ENCODE results near the gene SERTAD3.
A peak's percentile ranks its signal among the peaks of the same experiment; 100 is the strongest.
"Not testable (repeated sequence)": the region's sequence is repeated elsewhere in the genome, so short reads cannot be mapped to it uniquely, and the experiment has no call there.

Gene SERTAD3

DNA sequence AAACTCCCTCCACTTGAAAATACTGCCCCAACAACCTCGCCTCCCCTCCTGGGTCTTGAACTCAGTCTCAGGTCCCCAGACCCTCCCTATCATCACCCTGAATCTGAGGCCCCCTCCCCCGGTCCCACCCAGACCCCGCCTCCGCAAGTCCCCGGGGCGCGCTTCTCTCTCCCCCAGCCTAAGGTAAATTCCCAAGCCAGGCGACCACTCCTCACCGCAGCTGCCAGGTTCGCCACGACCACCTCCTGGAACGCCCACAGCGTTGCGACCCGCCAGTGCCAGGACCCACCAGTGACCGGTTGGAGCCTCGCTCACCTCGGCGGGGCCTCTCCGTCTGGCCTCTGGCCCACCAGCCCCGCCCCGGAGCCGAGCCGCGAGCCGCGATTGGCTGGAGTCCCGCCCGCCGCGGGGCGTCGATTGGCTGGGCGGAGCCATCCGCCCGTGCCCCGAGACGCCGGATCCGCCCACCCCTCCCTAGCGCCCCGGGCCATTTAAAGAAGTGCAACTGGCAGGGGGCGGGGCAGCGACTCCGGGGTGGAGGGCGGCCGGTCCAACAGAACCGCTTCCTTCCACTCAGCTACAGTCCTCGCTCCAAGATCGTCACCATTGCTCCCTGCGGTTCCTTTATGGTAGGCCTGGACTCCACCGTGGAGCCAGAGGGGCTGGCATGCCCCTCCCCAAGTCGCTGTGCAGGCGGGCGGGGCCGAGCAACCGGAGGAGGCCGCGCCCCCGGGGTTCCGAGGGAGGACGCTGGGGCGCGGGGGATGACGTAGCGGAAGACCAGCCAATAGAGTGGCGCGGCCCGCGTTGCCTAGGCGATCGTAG is at the start of gene SERTAD3:
TSS of gene SERTAD3 (minus strand) at position 336 of the 825 bp plus-strand sequence. CDS start 2,255 bp downstream, outside the sequence.
- Mint-ChIP-seq H3K27ac (peak within 1 kb of the TSS; percentile 98), H3K4me3 (peak within 1 kb of the TSS; percentile 99), H3K36me3 (ENCODE audit: low read depth) (peaks cover 7% of the 10 kb centered on the region), H3K9me3 (no peaks in the 10 kb centered on the region), H3K4me1 (ENCODE audit: low read depth) (peaks cover 17% of the 10 kb centered on the region), H3K27me3 (ENCODE audit: low read depth) (no peaks in the 10 kb centered on the region)
- peak; percentile 98 for DNase-seq (ENCODE audit: low spot score)

GRCh38 chr19:40493778-40494177 is 49.6 kb upstream of the SERTAD3 start:
- peaks cover 3% of the 10 kb centered on the region for H3K27me3 Mint-ChIP-seq (ENCODE audit: low read depth)
- H3K4me1 Mint-ChIP-seq (ENCODE audit: low read depth) = no peaks in the 10 kb centered on the region
- no peaks in the 10 kb centered on the region for H3K9me3 Mint-ChIP-seq
- no peak overlapping the region for H3K27ac Mint-ChIP-seq
- no peak overlapping the region for H3K4me3 Mint-ChIP-seq
- no peaks in the 10 kb centered on the region for H3K36me3 Mint-ChIP-seq (ENCODE audit: low read depth)
- no peak for DNase-seq (ENCODE audit: low spot score)

DNA sequence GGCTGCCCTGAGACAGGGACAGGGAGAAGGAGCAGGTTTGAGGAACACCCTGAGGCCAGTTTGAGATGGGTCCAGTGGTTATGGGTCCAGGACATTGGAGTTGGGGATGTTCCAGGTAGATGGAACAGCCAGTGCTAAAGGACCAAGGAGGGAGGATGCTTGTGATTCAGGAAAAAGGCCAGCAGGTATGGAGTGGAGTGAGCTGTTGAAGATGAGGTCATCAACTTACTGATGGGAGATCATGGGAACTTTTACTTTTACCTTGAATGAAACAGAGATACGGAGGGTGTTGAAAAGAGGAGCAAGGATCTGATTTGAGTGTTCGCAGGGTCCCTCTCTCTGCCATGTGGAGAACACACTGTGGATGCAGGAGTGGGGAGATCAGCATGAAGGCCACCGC is 48.1 kb upstream of the SERTAD3 start:
- Mint-ChIP-seq H3K27ac (no peak overlapping the region), H3K4me3 (no peak overlapping the region), H3K27me3 (ENCODE audit: low read depth) (peaks cover 3% of the 10 kb centered on the region), H3K4me1 (ENCODE audit: low read depth) (peaks cover 5% of the 10 kb centered on the region), H3K9me3 (no peaks in the 10 kb centered on the region), H3K36me3 (ENCODE audit: low read depth) (no peaks in the 10 kb centered on the region)
- DNase-seq (ENCODE audit: low spot score) = no peak

DNA sequence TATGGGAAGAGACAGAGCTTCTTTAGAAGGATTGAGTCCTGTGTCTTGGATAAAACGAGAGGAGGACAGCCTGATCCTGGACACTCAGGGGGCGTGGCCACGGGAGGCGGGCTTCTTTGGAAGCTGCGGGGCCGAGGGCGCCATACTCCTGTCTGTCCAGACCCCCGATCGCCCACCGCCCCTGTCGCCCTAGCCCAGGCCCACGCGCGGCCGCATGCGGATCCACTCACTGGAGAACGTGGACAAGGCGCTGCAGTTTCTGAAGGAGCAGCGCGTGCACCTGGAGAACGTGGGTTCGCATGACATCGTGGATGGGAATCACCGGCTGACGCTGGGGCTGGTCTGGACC is 45.7 kb upstream of the SERTAD3 start:
- DNase-seq (ENCODE audit: low spot score) = no peak
- H3K4me1 Mint-ChIP-seq (ENCODE audit: low read depth) = peaks cover 5% of the 10 kb centered on the region
- H3K9me3 Mint-ChIP-seq = no peaks in the 10 kb centered on the region
- H3K36me3 Mint-ChIP-seq (ENCODE audit: low read depth) = no peaks in the 10 kb centered on the region
- H3K4me3 Mint-ChIP-seq = no peak overlapping the region
- H3K27ac Mint-ChIP-seq = no peak overlapping the region
- peaks cover 5% of the 10 kb centered on the region for H3K27me3 Mint-ChIP-seq (ENCODE audit: low read depth)

DNA sequence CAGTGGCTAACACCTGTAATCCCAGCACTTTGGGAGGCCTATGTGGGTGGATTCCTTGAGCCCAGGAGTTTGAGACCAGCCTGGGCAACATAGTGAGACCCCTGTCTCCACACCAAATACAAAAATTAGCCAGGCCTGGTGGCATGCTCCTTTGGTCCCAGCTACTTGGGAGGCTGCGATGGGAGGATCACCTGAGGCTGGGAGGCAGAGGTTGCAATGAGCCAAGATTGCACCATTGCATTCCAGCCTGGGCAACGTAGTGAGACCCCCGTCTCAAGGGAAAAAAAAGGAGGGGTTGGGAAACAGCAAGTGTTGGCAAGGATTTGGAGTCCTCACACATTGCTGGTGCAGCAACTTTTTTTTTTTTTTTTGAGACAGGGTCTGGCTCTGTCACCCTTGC is 41.9 kb upstream of the SERTAD3 start:
- Mint-ChIP-seq H3K4me3 (no peak overlapping the region), H3K27me3 (ENCODE audit: low read depth) (peaks cover 4% of the 10 kb centered on the region), H3K36me3 (ENCODE audit: low read depth) (no peaks in the 10 kb centered on the region), H3K4me1 (ENCODE audit: low read depth) (peaks cover 5% of the 10 kb centered on the region), H3K27ac (no peak overlapping the region), H3K9me3 (no peaks in the 10 kb centered on the region)
- DNase-seq (ENCODE audit: low spot score) = no peak

DNA sequence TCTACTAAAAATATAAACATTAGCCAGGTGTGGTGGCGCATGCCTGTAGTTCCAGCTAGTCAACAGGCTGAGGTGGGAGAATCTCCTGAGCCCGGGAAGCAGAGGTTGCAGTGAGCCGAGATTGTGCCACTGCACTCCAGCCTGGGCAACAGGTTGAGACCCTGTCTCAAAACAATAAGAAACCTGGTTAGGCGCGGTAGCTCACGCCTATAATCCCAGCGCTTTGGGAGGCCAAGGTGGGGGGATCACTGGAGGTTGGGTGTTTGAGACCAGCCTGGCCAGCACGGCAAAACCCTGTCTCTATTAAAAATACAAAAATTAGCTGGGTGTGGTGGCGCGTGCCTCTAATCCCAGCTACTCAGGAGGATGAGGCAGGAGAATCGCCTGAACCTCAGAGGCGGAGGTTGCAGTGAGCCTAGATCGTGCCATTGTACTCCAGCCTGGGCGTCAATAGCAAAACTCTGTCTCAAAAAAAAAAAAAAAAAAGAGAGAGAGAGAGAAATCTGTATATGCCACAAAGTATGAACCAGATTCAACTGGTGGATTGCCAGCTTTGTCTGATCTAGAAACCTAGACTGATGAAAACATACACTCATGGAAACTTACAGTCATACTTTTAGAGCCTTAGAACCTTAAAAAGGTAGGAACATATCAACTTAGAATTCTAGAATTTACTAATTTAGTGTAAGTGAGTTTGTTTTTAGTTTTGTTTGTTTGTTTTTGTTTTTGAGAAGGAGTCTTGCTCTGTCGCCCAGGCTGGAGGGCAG is 31.9 kb upstream of the SERTAD3 start:
- not testable (repeated sequence) for DNase-seq (ENCODE audit: low spot score); H3K36me3 Mint-ChIP-seq (ENCODE audit: low read depth); H3K4me1 Mint-ChIP-seq (ENCODE audit: low read depth)

DNA sequence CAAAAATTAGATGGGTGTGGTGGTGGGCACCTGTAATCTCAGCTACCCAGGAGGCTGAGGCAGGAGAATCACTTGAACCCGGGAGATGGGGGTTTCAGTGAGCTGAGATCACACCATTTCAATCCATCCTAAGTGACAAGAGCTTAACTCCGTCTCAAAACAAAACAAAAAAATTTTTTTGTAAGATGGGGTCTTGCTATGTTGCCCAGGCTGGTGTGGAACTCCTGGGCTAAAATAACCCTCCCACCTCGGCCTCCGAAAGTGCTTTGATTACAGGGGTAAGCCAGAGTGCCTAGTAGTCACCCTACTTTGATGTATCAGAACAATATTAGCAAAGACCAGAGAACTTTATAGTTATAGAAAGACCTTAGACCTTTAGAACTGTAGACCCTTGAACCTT is 30.6 kb upstream of the SERTAD3 start:
- no peak overlapping the region for H3K27ac Mint-ChIP-seq

More for the DNA sequence above, 31.9 kb upstream of the SERTAD3 start:
- H3K9me3 Mint-ChIP-seq; H3K4me3 Mint-ChIP-seq; H3K27ac Mint-ChIP-seq; H3K27me3 Mint-ChIP-seq (ENCODE audit: low read depth): not testable (repeated sequence)

DNA sequence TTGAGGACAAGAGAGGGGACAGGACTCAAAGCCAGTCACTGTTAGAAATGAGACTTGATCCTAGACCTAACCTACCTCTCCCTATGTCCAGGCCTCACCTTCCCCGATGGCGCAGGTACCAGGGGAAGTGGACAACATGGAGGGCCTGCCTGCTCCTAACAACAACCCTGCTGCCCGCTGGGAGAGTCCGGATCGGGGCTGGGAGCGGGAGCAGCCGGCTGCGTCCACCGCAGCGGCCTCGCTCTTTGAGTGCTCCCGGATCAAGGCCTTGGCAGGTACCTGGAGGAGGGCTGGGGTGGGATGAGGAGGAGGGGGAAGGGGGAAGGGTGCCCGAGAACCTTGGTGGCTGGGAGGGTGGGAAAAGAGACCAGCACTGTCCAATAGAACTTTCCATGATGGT is 28.4 kb upstream of the SERTAD3 start:
- no peak overlapping the region for H3K27ac Mint-ChIP-seq
- H3K4me3 Mint-ChIP-seq = no peak overlapping the region
- no peaks in the 10 kb centered on the region for H3K4me1 Mint-ChIP-seq (ENCODE audit: low read depth)
- no peak for DNase-seq (ENCODE audit: low spot score)
- H3K36me3 Mint-ChIP-seq (ENCODE audit: low read depth) = no peaks in the 10 kb centered on the region
- no peaks in the 10 kb centered on the region for H3K9me3 Mint-ChIP-seq
- H3K27me3 Mint-ChIP-seq (ENCODE audit: low read depth) = peaks cover 11% of the 10 kb centered on the region

More for the DNA sequence above, 30.6 kb upstream of the SERTAD3 start:
- no peaks in the 10 kb centered on the region for H3K4me1 Mint-ChIP-seq (ENCODE audit: low read depth)
- DNase-seq (ENCODE audit: low spot score) = no peak
- no peak overlapping the region for H3K4me3 Mint-ChIP-seq
- H3K9me3 Mint-ChIP-seq = no peaks in the 10 kb centered on the region
- H3K36me3 Mint-ChIP-seq (ENCODE audit: low read depth) = no peaks in the 10 kb centered on the region
- no peaks in the 10 kb centered on the region for H3K27me3 Mint-ChIP-seq (ENCODE audit: low read depth)

DNA sequence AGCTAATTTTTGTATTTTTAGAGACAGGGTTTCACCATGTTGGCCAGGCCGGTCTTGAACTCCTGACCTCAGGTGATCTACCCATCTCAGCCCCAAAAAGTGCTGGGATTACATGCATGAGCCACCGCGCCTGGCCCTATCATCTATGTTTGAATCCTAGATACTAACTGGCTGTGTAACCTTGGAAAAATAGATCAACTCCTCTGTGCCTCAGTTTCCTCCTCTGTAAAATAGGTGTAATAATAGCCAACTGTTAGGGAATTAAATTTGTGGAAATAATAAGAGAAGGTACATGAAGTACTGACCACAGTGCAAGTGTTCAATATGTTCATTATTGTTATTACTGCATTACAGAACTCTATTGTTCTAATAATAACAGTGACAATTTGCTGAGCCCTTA is 27.0 kb upstream of the SERTAD3 start:
- no peak overlapping the region for H3K27ac Mint-ChIP-seq
- no peaks in the 10 kb centered on the region for H3K9me3 Mint-ChIP-seq
- DNase-seq (ENCODE audit: low spot score) = no peak
- peaks cover 18% of the 10 kb centered on the region for H3K27me3 Mint-ChIP-seq (ENCODE audit: low read depth)
- H3K4me3 Mint-ChIP-seq = no peak overlapping the region
- no peaks in the 10 kb centered on the region for H3K36me3 Mint-ChIP-seq (ENCODE audit: low read depth)
- peaks cover 6% of the 10 kb centered on the region for H3K4me1 Mint-ChIP-seq (ENCODE audit: low read depth)

- no peak overlapping the region for H3K4me3 Mint-ChIP-seq
- no peaks in the 10 kb centered on the region for H3K9me3 Mint-ChIP-seq
- H3K27ac Mint-ChIP-seq = no peak overlapping the region
- no peak for DNase-seq (ENCODE audit: low spot score)
- peaks cover 20% of the 10 kb centered on the region for H3K27me3 Mint-ChIP-seq (ENCODE audit: low read depth)
- H3K4me1 Mint-ChIP-seq (ENCODE audit: low read depth) = peaks cover 20% of the 10 kb centered on the region
- H3K36me3 Mint-ChIP-seq (ENCODE audit: low read depth) = no peaks in the 10 kb centered on the region
Measured at GRCh38 chr19:40469011-40469410, 24.9 kb upstream of the SERTAD3 start.

GRCh38 chr19:40466985-40467734 is 23.0 kb upstream of the SERTAD3 start, which contains the start of gene SPTBN4:
Gene SPTBN4, plus strand, starts transcription at chr19:40467001. Its CDS starts 5,621 bp downstream, at chr19:40472622.
- no peaks in the 10 kb centered on the region for H3K9me3 Mint-ChIP-seq
- peak within 1 kb of the TSS; percentile 68 for H3K4me3 Mint-ChIP-seq
- peaks cover 20% of the 10 kb centered on the region for H3K4me1 Mint-ChIP-seq (ENCODE audit: low read depth)
- no peak for DNase-seq (ENCODE audit: low spot score)
- H3K36me3 Mint-ChIP-seq (ENCODE audit: low read depth) = no peaks in the 10 kb centered on the region
- peak within 1 kb of the TSS; percentile 77 for H3K27ac Mint-ChIP-seq
- H3K27me3 Mint-ChIP-seq (ENCODE audit: low read depth) = peaks cover 20% of the 10 kb centered on the region

- H3K9me3 Mint-ChIP-seq = no peaks in the 10 kb centered on the region
- H3K27ac Mint-ChIP-seq = peak overlapping the region; percentile 77
- H3K27me3 Mint-ChIP-seq (ENCODE audit: low read depth) = peaks cover 20% of the 10 kb centered on the region
- DNase-seq (ENCODE audit: low spot score) = peak; percentile 76
- peak overlapping the region; percentile 68 for H3K4me3 Mint-ChIP-seq
- peaks cover 22% of the 10 kb centered on the region for H3K4me1 Mint-ChIP-seq (ENCODE audit: low read depth)
- H3K36me3 Mint-ChIP-seq (ENCODE audit: low read depth) = no peaks in the 10 kb centered on the region
Measured at GRCh38 chr19:40466219-40466984, 22.3 kb upstream of the SERTAD3 start.

DNA sequence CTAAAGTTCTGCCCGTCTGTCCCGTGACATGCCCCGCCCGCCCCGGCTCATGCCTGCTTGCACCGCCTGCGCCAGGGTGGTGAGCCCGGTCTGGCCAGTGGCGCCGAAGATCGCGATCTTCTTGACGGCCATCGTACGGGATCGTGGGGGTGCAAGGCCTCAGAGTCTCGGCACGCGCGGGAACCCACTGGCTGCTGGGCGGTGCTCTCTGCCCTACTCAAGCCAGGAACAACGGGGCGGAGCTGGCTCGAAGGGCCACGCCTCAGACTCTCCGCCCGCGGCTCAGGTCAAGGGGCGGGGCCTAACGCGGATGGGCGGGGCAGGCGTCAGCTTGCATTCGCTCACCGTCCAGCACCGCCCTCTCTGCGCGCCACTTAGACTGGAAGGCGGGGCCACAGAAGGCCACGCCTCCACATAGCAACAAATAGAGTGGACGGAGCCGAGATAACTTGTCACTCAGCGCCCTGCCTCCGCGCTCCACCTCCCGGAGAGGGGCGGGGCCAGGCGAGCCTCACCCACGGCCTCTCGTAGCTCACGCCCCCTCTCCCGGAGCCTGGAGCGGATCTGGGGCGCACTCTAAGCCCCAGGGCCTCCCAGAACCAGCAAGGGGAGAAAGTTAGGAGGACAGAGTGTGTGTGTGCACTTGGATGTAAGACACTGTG is 21.6 kb upstream of the SERTAD3 start, which contains the start of gene BLVRB:
TSS of gene BLVRB (minus strand) at position 189 of the 662 bp plus-strand sequence. CDS start at position 132, 57 bp downstream.
- Mint-ChIP-seq H3K36me3 (ENCODE audit: low read depth) (no peaks in the 10 kb centered on the region), H3K27me3 (ENCODE audit: low read depth) (peaks cover 20% of the 10 kb centered on the region), H3K4me1 (ENCODE audit: low read depth) (peaks cover 22% of the 10 kb centered on the region), H3K9me3 (no peaks in the 10 kb centered on the region), H3K27ac (peak within 1 kb of the TSS; percentile 77), H3K4me3 (peak within 1 kb of the TSS; percentile 68)
- peak; percentile 99 for DNase-seq (ENCODE audit: low spot score)
